Mucosa of rectum (tissue), 2 donors: ENCODE measurements around the gene NCAM1.

Source experiments
- H3K27ac ChIP-seq, 2 donors: one replicate each; pipeline ENCODE4 v1.7.0; 2013; ENCODE audit warnings: inconsistent platforms in 2 of 2, low read depth in 2 of 2, low read length in 2 of 2
- H3K27me3 ChIP-seq, 2 donors: one replicate each; pipeline ENCODE4 v1.7.0; 2013; ENCODE audit warnings: low read length in 2 of 2; ENCODE audit not compliant: control insufficient read depth in 2 of 2, insufficient read depth in 2 of 2
- H3K36me3 ChIP-seq, 2 donors: one replicate each; pipeline ENCODE4 v1.7.0; 2013; ENCODE audit warnings: low read length in 2 of 2; ENCODE audit not compliant: control insufficient read depth in 2 of 2, insufficient read depth in 2 of 2
- H3K4me1 ChIP-seq, 2 donors: one replicate each; pipeline ENCODE4 v1.7.0; 2013; ENCODE audit warnings: low read length in 2 of 2, mild to moderate bottlenecking in 1 of 2; ENCODE audit not compliant: control insufficient read depth in 2 of 2, insufficient read depth in 2 of 2
- H3K4me3 ChIP-seq, 2 donors: one replicate each; pipeline ENCODE4 v1.7.0; 2013; ENCODE audit warnings: low read length in 2 of 2
- H3K9ac ChIP-seq, 2 donors: one replicate each; pipeline ENCODE4 v1.7.0; 2013; ENCODE audit warnings: low read length in 2 of 2, low read depth in 1 of 2, mild to moderate bottlenecking in 1 of 2
- H3K9me3 ChIP-seq, 2 donors: one replicate each; pipeline ENCODE4 v1.7.0; 2013; ENCODE audit warnings: low read length in 2 of 2; ENCODE audit not compliant: control insufficient read depth in 2 of 2
- donor health status: healthy.
- donor health status: Normal muscosa, but diverticular disease.

Gene NCAM1

GRCh38 chr11:113256431-113257202 is 295.4 kb downstream of the NCAM1 start:
- Histone ChIP-seq H3K27ac (no peak overlapping the region), H3K4me1 (no peaks in the 10 kb centered on the region), H3K27me3 (no peaks in the 10 kb centered on the region), H3K9me3 (no peaks in the 10 kb centered on the region), H3K9ac (no peak overlapping the region), H3K36me3 (no peaks in the 10 kb centered on the region), H3K4me3 (no peak overlapping the region)

- Histone ChIP-seq H3K36me3 (no peaks in the 10 kb centered on the region), H3K27ac (no peak overlapping the region), H3K9me3 (no peaks in the 10 kb centered on the region), H3K4me3 (no peak overlapping the region), H3K4me1 (no peaks in the 10 kb centered on the region), H3K27me3 (no peaks in the 10 kb centered on the region), H3K9ac (no peak overlapping the region)
Observed at GRCh38 chr11:113260096-113260425, 298.8 kb downstream of the NCAM1 start.

- no peak overlapping the region for H3K27ac ChIP-seq
- no peaks in the 10 kb centered on the region for H3K9me3 ChIP-seq
- H3K9ac ChIP-seq: no peak overlapping the region
- H3K27me3 ChIP-seq: no peaks in the 10 kb centered on the region
- no peaks in the 10 kb centered on the region for H3K4me1 ChIP-seq
- H3K4me3 ChIP-seq: no peak overlapping the region
- no peaks in the 10 kb centered on the region for H3K36me3 ChIP-seq
Observed at GRCh38 chr11:113260541-113260940, 299.3 kb downstream of the NCAM1 start.

- H3K4me1 ChIP-seq: no peaks in the 10 kb centered on the region
- no peak overlapping the region for H3K27ac ChIP-seq
- no peak overlapping the region for H3K9ac ChIP-seq
- H3K4me3 ChIP-seq: no peak overlapping the region
- no peaks in the 10 kb centered on the region for H3K27me3 ChIP-seq
- no peaks in the 10 kb centered on the region for H3K9me3 ChIP-seq
- no peaks in the 10 kb centered on the region for H3K36me3 ChIP-seq
Observed at GRCh38 chr11:113261709-113262475, 300.7 kb downstream of the NCAM1 start.

GRCh38 chr11:113262594-113262993 is 301.4 kb downstream of the NCAM1 start:
- H3K4me3 ChIP-seq: no peak overlapping the region
- no peaks in the 10 kb centered on the region for H3K4me1 ChIP-seq
- no peaks in the 10 kb centered on the region for H3K9me3 ChIP-seq
- no peak overlapping the region for H3K27ac ChIP-seq
- no peaks in the 10 kb centered on the region for H3K36me3 ChIP-seq
- no peaks in the 10 kb centered on the region for H3K27me3 ChIP-seq
- no peak overlapping the region for H3K9ac ChIP-seq

GRCh38 chr11:113263458-113264259 is 302.4 kb downstream of the NCAM1 start:
- Histone ChIP-seq H3K9ac (no peak overlapping the region), H3K9me3 (no peaks in the 10 kb centered on the region), H3K27me3 (no peaks in the 10 kb centered on the region), H3K27ac (no peak overlapping the region), H3K4me3 (no peak overlapping the region), H3K4me1 (no peaks in the 10 kb centered on the region), H3K36me3 (no peaks in the 10 kb centered on the region)

- Histone ChIP-seq H3K4me3 (no peak overlapping the region), H3K27ac (no peak overlapping the region), H3K9me3 (no peaks in the 10 kb centered on the region), H3K27me3 (no peaks in the 10 kb centered on the region), H3K9ac (no peak overlapping the region), H3K36me3 (no peaks in the 10 kb centered on the region), H3K4me1 (no peaks in the 10 kb centered on the region)
Observed at GRCh38 chr11:113265362-113265761, 304.1 kb downstream of the NCAM1 start.

- H3K4me3 ChIP-seq: no peak overlapping the region
- no peak overlapping the region for H3K27ac ChIP-seq
- no peak overlapping the region for H3K9ac ChIP-seq
- no peaks in the 10 kb centered on the region for H3K9me3 ChIP-seq
- no peaks in the 10 kb centered on the region for H3K4me1 ChIP-seq
- no peaks in the 10 kb centered on the region for H3K27me3 ChIP-seq
- H3K36me3 ChIP-seq: no peaks in the 10 kb centered on the region
Observed at GRCh38 chr11:113267493-113267892, 306.3 kb downstream of the NCAM1 start.

- H3K4me1 ChIP-seq: no peaks in the 10 kb centered on the region
- H3K36me3 ChIP-seq: no peaks in the 10 kb centered on the region
- no peaks in the 10 kb centered on the region for H3K9me3 ChIP-seq
- H3K9ac ChIP-seq: no peak overlapping the region
- no peak overlapping the region for H3K27ac ChIP-seq
- no peaks in the 10 kb centered on the region for H3K27me3 ChIP-seq
- H3K4me3 ChIP-seq: no peak overlapping the region
Observed at GRCh38 chr11:113269096-113269495, 307.9 kb downstream of the NCAM1 start.

GRCh38 chr11:113269636-113270035 is 308.4 kb downstream of the NCAM1 start:
- H3K9me3 ChIP-seq: no peaks in the 10 kb centered on the region
- H3K4me1 ChIP-seq: no peaks in the 10 kb centered on the region
- H3K27ac ChIP-seq: no peak overlapping the region
- no peaks in the 10 kb centered on the region for H3K36me3 ChIP-seq
- H3K9ac ChIP-seq: no peak overlapping the region
- H3K4me3 ChIP-seq: no peak overlapping the region
- H3K27me3 ChIP-seq: no peaks in the 10 kb centered on the region
